Coronary artery (tissue), 2 donors: ENCODE results near the gene DNER.

Experiments used
- DNase-seq: peaks from one replicate; pipeline ENCODE4 v3.0.0-alpha.2; 2017; ENCODE audit warnings: low spot score
- H3K27ac ChIP-seq, 2 donors: fragments of 200-600 bp; sonication (generic); one replicate each; pipeline ENCODE4 v1.5.1; 2016 to 2019
- H3K4me3 ChIP-seq: fragments of 200-600 bp; sonication (generic); 2 replicates; pipeline ENCODE4 v1.5.1; 2016; ENCODE audit warnings: mild to moderate bottlenecking, moderate library complexity
- CTCF ChIP-seq: fragments of 200-600 bp; sonication (generic); IDR thresholded peaks from one replicate; pipeline ENCODE4 v1.5.1; 2019; ENCODE audit warnings: antibody characterized with exemption

Gene DNER

GRCh38 chr2:229437467-229437866 is 276.9 kb downstream of the DNER start:
- TF ChIP-seq CTCF = no peak

GRCh38 chr2:229434187-229434586 is 280.2 kb downstream of the DNER start:
- no peak for DNase-seq
- Histone ChIP-seq H3K4me3 (no peak overlapping the region), H3K27ac (no peak overlapping the region)
- no peak for TF ChIP-seq CTCF

More at GRCh38 chr2:229437467-229437866, 276.9 kb downstream of the DNER start:
- DNase-seq = no peak
- Histone ChIP-seq H3K4me3 (no peak overlapping the region), H3K27ac (no peak overlapping the region)

- DNase-seq = no peak
- H3K27ac ChIP-seq = no peak overlapping the region
- TF ChIP-seq CTCF = no peak
Measured at GRCh38 chr2:229433351-229433750, 281.0 kb downstream of the DNER start.

GRCh38 chr2:229431327-229431954 is 282.9 kb downstream of the DNER start:
- TF ChIP-seq CTCF = peak; percentile 29
- Histone ChIP-seq H3K27ac (no peak overlapping the region), H3K4me3 (no peak overlapping the region)
- no peak for DNase-seq

More at GRCh38 chr2:229433351-229433750, 281.0 kb downstream of the DNER start:
- no peak overlapping the region for H3K4me3 ChIP-seq

- H3K27ac ChIP-seq = peak overlapping the region in 1 of 2 donors; percentile 51
Measured at GRCh38 chr2:229429589-229429988, 284.8 kb downstream of the DNER start.

GRCh38 chr2:229426464-229426863 is 287.9 kb downstream of the DNER start:
- DNase-seq = no peak
- Histone ChIP-seq H3K4me3 (no peak overlapping the region), H3K27ac (no peak overlapping the region)
- TF ChIP-seq CTCF = no peak

More at GRCh38 chr2:229429589-229429988, 284.8 kb downstream of the DNER start:
- no peak overlapping the region for H3K4me3 ChIP-seq
- DNase-seq = no peak
- TF ChIP-seq CTCF = no peak

GRCh38 chr2:229425598-229425997 is 288.8 kb downstream of the DNER start:
- Histone ChIP-seq H3K27ac (no peak overlapping the region), H3K4me3 (no peak overlapping the region)
- no peak for DNase-seq
- TF ChIP-seq CTCF = no peak
